Sciatic nerve (tissue), 1 donor: ENCODE measurements around the gene HRCT1. TPM values are rescaled to one million over a fixed set of nuclear protein-coding genes. Genes with fewer than 3 reads are reported as not detected.

Experiments
- total RNA-seq: library from RNA; stranded (reverse); fragmentation: NEBNext Ultra II Directional; extraction: Animal tissue kit (Norgen Biotek cat#: 25700); gene quantifications from one replicate; pipeline ENCODE4 v1.2.1, GENCODE V29; 2021
- donor health status: DM: no; HTN: no; CAD: no.

The HRCT1 gene
- total RNA-seq, 1 donor from 2014 or later, result 4.5 TPM

Other genes with a start within 250 kb of the HRCT1 start
- gene RMRP, start 248.2 kb upstream of the HRCT1 start, total RNA-seq, result 12,220 TPM
- gene CCDC107, start 247.9 kb upstream of the HRCT1 start, total RNA-seq, result 28.0 TPM
- gene ARHGEF39, start 241.0 kb upstream of the HRCT1 start, total RNA-seq, result not detected
- gene CA9, start 232.3 kb upstream of the HRCT1 start, total RNA-seq, result not detected
- gene TPM2, start 216.3 kb upstream of the HRCT1 start, total RNA-seq, result 165 TPM
- gene TLN1, start 174.0 kb upstream of the HRCT1 start, total RNA-seq, result 411 TPM
- 28.8 TPM for gene CREB3, start 173.5 kb upstream of the HRCT1 start, total RNA-seq
- 67.5 TPM for gene GBA2, start 157.0 kb upstream of the HRCT1 start, total RNA-seq
- 28.9 TPM for gene RGP1, start 156.9 kb upstream of the HRCT1 start, total RNA-seq
- not detected for gene MSMP, start 151.9 kb upstream of the HRCT1 start, total RNA-seq
- 41.8 TPM for gene NPR2, start 114.6 kb upstream of the HRCT1 start, total RNA-seq
- gene SPAG8, start 93.9 kb upstream of the HRCT1 start, total RNA-seq, result 6.3 TPM
- 31.2 TPM for gene HINT2, start 91.2 kb upstream of the HRCT1 start, total RNA-seq
- gene FAM221B, start 77.5 kb upstream of the HRCT1 start, total RNA-seq, result not detected
- gene TMEM8B, start 77.0 kb upstream of the HRCT1 start, total RNA-seq, result 31.7 TPM
- gene OR13J1, start 35.8 kb upstream of the HRCT1 start, total RNA-seq, result not detected
- gene SPAAR, start 3.3 kb downstream of the HRCT1 start, total RNA-seq, result 5.8 TPM
- gene OR2S2, start 52.0 kb downstream of the HRCT1 start, total RNA-seq, result not detected
- 24.0 TPM for gene RECK, start 130.7 kb downstream of the HRCT1 start, total RNA-seq
- gene GLIPR2, start 230.5 kb downstream of the HRCT1 start, total RNA-seq, result 14.8 TPM